GM23248 (cell line): ENCODE measurements around the gene FRMPD3.

ENCODE experiments used
- EZH2 ChIP-seq: fragments of 200-600 bp; sonication (generic); IDR thresholded peaks from 2 replicates; pipeline ENCODE4 v1.6.1; 2018; ENCODE audit warnings: antibody characterized with exemption, mild to moderate bottlenecking; ENCODE audit not compliant: insufficient read depth, poor library complexity, severe bottlenecking
- EZH2phosphoT487 ChIP-seq: fragments of 200-600 bp; sonication (generic); IDR thresholded peaks from 2 replicates; pipeline ENCODE4 v1.6.1; 2018; ENCODE audit warnings: antibody characterized with exemption, moderate library complexity, mild to moderate bottlenecking, low read depth; ENCODE audit not compliant: insufficient read depth

GRCh38 chrX:107480272-107480671, 30.8 kb downstream of the FRMPD3 start:
- TF ChIP-seq EZH2phosphoT487 (no peak), EZH2 (no peak)
